BLaER1 treated with 17β-estradiol and CSF1 and Interleukin-3, amounts not matched to agents 10 nM and 100 nM (cell line): ENCODE data around the gene PTPN14.

Experiments
- H3K27ac ChIP-seq, 11 experiments: shearing (Covaris generic); formaldehyde crosslinking; 2 replicates each; pipeline ENCODE4 v1.8.1; 2022
- H3K27me3 ChIP-seq, 11 experiments: shearing (Covaris generic); formaldehyde crosslinking; 2 replicates each; pipeline ENCODE4 v1.8.1; 2022
- H3K36me3 ChIP-seq, 11 experiments: shearing (Covaris generic); formaldehyde crosslinking; 2 replicates each; pipeline ENCODE4 v1.8.1; 2022
- H3K4me1 ChIP-seq, 10 experiments: shearing (Covaris generic); formaldehyde crosslinking; 2 replicates each; pipeline ENCODE4 v1.8.1; 2022
- H3K4me2 ChIP-seq, 11 experiments: shearing (Covaris generic); formaldehyde crosslinking; 2 replicates each; pipeline ENCODE4 v1.8.1; 2022
- H3K4me3 ChIP-seq, 10 experiments: shearing (Covaris generic); formaldehyde crosslinking; 2 replicates each; pipeline ENCODE4 v1.8.1; 2022
- H3K9ac ChIP-seq, 11 experiments: shearing (Covaris generic); formaldehyde crosslinking; 2 replicates each; pipeline ENCODE4 v1.8.1; 2022
- H3K9me3 ChIP-seq, 11 experiments: shearing (Covaris generic); formaldehyde crosslinking; replicated peaks in 1 of 11; 2 replicates each; pipeline ENCODE4 v1.8.1; 2022
- H4K20me1 ChIP-seq, 11 experiments: shearing (Covaris generic); formaldehyde crosslinking; 2 replicates each; pipeline ENCODE4 v1.8.1; 2022
- Cebpa-rat ChIP-seq, 11 experiments: shearing (Covaris generic); IDR thresholded peaks; 2 replicates each; pipeline ENCODE4 v1.8.1; 2022

PTPN14 gene

DNA sequence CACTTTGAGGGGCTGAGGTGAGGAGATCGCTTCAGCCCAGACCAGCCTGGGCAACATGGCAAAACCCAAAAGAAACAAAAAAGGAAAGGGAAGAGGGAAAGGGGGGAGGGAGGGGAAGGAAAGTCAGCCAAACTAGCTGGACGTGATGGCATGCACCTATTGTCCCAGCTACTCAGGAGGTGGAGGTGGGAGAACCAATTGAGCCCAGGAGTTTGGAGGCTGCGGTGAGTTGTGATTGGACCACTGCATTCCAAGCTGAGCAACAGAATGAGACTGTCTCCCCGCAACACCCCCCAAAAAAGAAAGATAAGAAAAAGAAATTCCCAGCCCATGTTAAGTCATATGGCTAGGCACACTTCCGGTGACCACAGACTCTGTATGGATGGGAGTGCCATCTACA is 128.4 kb downstream of the PTPN14 start:
- no peak overlapping the region for H3K4me3 ChIP-seq
- H3K27ac ChIP-seq = no peak overlapping the region
- peaks cover 18 to 40% (median 33%) of the 10 kb centered on the region in 10 experiments for H3K4me1 ChIP-seq
- H3K36me3 ChIP-seq = no peaks in the 10 kb centered on the region
- H3K27me3 ChIP-seq = no peaks in the 10 kb centered on the region
- no peak overlapping the region for H3K9ac ChIP-seq
- 0 out of 22 replicates have a peak, but pooled peaks cover 0 to 4% (median 0%) of the 10 kb centered on the region in 11 experiments for H3K9me3 ChIP-seq
- no peak for TF ChIP-seq Cebpa-rat (IDR thresholded peaks at IDR 0.05)
- peak overlapping the region in 5 of 11 experiments; percentile 10 to 45 (median 24); a peak in 5 of 22 replicates for H3K4me2 ChIP-seq
- H4K20me1 ChIP-seq = no peaks in the 10 kb centered on the region

DNA sequence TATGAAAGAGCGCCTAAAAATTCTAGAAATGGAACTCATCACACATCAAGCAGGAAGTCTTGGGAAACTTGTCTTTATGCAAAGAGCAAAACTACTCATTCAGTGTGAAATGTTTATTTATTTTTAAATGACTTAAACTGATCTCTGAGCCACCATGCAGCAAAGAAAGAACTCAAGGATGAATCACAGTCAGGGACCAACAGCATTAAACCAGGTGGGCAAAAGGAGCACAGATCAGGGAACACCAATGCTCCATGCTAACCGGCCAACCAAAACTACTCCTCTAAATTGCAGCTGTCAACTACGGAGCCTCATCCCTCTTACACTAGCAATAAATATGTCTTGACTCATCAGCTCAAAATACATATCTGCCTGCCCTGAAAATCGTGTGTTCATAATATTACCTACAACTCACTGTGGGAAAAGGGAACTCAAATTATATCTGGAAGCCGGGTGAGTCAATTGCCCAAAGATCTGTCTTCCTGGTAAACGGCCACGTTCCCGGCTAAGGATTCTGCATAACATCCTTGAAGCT is 129.2 kb downstream of the PTPN14 start:
- Histone ChIP-seq H3K27ac (no peak overlapping the region), H3K4me3 (no peak overlapping the region), H3K4me2 (no peak overlapping the region)

DNA sequence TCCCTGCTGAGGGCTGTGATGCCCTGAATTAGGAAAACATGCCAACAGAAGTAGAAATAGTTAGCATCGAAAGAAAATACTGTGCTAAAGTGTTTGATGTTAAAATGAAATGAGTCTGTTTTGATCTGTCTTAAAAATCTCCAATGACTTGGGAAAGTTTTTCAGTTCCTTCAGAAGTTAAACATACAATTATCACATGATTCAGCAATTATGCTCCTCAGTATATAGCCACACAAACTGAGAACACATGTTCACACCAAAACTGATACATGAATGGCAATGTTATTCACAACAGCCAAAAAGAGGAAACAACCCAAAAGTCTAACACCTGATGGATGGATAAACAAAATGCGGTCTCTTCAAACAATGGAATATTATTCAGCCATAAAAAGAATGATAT is 130.6 kb downstream of the PTPN14 start:
- Histone ChIP-seq H3K27ac (no peak overlapping the region), H3K9ac (no peak overlapping the region), H3K4me3 (no peak overlapping the region), H3K9me3 (0 out of 22 replicates have a peak, but pooled peaks cover 0 to 4% (median 0%) of the 10 kb centered on the region in 11 experiments), H3K36me3 (no peaks in the 10 kb centered on the region), H3K4me2 (no peak overlapping the region), H3K27me3 (no peaks in the 10 kb centered on the region), H4K20me1 (no peaks in the 10 kb centered on the region), H3K4me1 (peaks cover 7 to 29% (median 15%) of the 10 kb centered on the region in 10 experiments; a peak in 19 of 20 replicates)
- TF ChIP-seq Cebpa-rat (IDR thresholded peaks at IDR 0.05) = no peak

More for the DNA sequence above, 129.2 kb downstream of the PTPN14 start:
- H3K4me1 ChIP-seq = peaks cover 10 to 40% (median 28%) of the 10 kb centered on the region in 10 experiments; a peak in 19 of 20 replicates
- H4K20me1 ChIP-seq = no peaks in the 10 kb centered on the region
- H3K9ac ChIP-seq = no peak overlapping the region
- no peaks in the 10 kb centered on the region for H3K27me3 ChIP-seq
- no peak for TF ChIP-seq Cebpa-rat (IDR thresholded peaks at IDR 0.05)
- H3K36me3 ChIP-seq = no peaks in the 10 kb centered on the region
- H3K9me3 ChIP-seq = 0 out of 22 replicates have a peak, but pooled peaks cover 0 to 4% (median 0%) of the 10 kb centered on the region in 11 experiments

DNA sequence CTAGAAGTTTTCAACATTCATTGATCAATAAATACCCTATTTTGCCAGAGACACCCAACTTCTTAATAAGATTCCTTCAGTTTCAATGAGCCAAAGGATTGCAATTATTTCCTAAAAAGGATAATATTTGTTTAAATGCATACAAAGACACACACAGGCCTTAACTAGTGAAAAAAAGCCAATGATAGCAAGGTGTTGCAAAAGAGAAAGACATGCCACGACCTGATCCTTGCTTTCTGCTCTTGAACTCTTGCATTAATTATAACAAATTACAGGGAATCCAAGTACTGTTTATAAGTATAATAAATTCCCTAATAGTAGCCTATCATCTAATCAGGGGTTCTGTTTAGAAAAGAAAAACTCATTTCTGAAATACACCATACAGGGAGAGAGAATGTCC is 131.1 kb downstream of the PTPN14 start:
- H3K27me3 ChIP-seq = no peaks in the 10 kb centered on the region
- no peak for TF ChIP-seq Cebpa-rat (IDR thresholded peaks at IDR 0.05)
- no peaks in the 10 kb centered on the region for H4K20me1 ChIP-seq
- 0 out of 22 replicates have a peak, but pooled peaks cover 0 to 4% (median 0%) of the 10 kb centered on the region in 11 experiments for H3K9me3 ChIP-seq
- H3K4me3 ChIP-seq = no peak overlapping the region
- peaks cover 2 to 26% (median 10%) of the 10 kb centered on the region in 10 experiments; a peak in 17 of 20 replicates for H3K4me1 ChIP-seq
- no peaks in the 10 kb centered on the region for H3K36me3 ChIP-seq
- H3K27ac ChIP-seq = no peak overlapping the region
- H3K9ac ChIP-seq = no peak overlapping the region
- H3K4me2 ChIP-seq = no peak overlapping the region

DNA sequence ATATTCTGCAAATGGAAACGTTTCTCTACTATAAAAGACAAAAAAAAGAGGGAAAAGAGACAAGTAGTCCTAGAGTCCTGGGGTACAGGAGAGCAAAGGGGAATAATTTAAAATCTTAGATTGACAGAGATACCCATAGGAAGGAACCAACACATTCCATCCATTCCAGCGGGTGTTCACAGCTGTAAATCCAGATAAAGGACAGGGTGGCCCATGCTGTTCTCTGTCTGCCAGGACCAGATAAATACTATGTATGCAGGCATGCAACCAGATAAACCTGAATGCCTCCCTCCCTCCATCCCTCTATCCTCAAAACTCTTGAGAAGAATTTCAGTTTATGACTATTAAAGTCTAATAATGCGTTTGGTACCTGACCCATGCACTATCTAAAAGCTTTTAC is 131.8 kb downstream of the PTPN14 start:
- no peak overlapping the region for H3K4me2 ChIP-seq
- no peaks in the 10 kb centered on the region for H4K20me1 ChIP-seq
- no peak overlapping the region for H3K9ac ChIP-seq
- no peaks in the 10 kb centered on the region for H3K36me3 ChIP-seq
- TF ChIP-seq Cebpa-rat (IDR thresholded peaks at IDR 0.05) = no peak
- H3K4me3 ChIP-seq = no peak overlapping the region
- no peaks in the 10 kb centered on the region for H3K27me3 ChIP-seq
- peaks cover 0 to 26% (median 10%) of the 10 kb centered on the region in 10 experiments; a peak in 12 of 20 replicates for H3K4me1 ChIP-seq
- 0 out of 22 replicates have a peak, but pooled peaks cover 0 to 4% (median 0%) of the 10 kb centered on the region in 11 experiments for H3K9me3 ChIP-seq
- no peak overlapping the region for H3K27ac ChIP-seq

DNA sequence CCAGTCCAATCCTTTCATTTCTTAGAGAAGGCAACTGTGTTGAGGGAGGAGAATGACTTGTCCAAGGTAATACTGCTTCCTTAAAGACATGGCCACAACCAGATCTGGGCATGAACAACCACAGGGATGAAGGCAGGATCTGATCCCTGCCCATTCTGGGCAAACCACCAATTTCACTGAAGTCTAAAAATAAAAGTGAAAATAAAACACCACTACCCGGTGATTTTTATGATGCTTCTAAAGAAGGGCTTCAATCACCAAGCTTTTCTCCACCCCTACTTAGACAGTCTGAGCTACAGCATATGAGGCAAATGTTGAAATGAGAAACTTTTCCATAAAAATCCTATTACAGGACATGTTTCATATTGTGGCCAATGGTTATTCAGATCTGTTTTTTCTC is 133.0 kb downstream of the PTPN14 start:
- H3K36me3 ChIP-seq = no peaks in the 10 kb centered on the region
- peaks cover 0 to 26% (median 10%) of the 10 kb centered on the region in 10 experiments; a peak in 12 of 20 replicates for H3K4me1 ChIP-seq
- no peak overlapping the region for H3K27ac ChIP-seq
- 0 out of 22 replicates have a peak, but pooled peaks cover 0 to 4% (median 0%) of the 10 kb centered on the region in 11 experiments for H3K9me3 ChIP-seq
- TF ChIP-seq Cebpa-rat (IDR thresholded peaks at IDR 0.05) = no peak
- no peak overlapping the region for H3K4me3 ChIP-seq
- H3K27me3 ChIP-seq = no peaks in the 10 kb centered on the region
- no peak overlapping the region for H3K9ac ChIP-seq
- no peaks in the 10 kb centered on the region for H4K20me1 ChIP-seq
- H3K4me2 ChIP-seq = peak overlapping the region in 4 of 11 experiments; percentile 24 to 38 (median 30); a peak in 8 of 22 replicates

DNA sequence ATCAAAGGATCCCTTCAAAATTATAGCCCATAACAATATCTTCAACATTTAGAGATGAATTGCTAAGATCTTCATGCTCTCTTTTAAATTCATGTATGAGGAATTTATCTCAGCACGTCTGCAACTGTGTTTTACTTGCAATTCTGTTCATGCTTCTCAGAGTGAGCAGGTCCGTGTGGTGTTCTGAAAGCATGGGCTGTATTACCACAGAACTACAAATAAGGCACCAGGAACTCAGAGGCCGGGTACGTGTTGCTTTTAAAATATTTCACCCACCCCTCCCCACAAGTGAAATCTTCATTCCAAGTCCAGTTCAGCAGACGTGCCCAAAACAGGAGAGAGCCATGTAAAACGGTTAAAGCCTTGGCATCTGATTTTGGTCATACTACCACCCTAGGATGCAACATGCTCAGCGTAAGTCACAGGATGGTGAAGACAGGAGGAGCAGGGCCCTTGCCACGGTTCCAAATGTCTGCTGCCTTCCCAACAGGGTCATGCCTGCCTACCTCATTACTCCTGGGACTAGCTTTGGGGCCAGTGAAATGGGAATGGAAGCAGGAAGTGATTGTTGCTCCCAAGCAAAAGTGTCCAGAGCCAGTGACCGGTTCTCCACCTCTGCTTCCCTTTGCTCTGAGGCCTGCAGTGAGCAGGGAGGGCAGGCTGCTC is 133.7 kb downstream of the PTPN14 start:
- Histone ChIP-seq H3K27me3 (no peaks in the 10 kb centered on the region), H3K27ac (no peak overlapping the region), H3K9me3 (0 out of 22 replicates have a peak, but pooled peaks cover 0 to 4% (median 0%) of the 10 kb centered on the region in 11 experiments), H3K4me2 (peak overlapping the region in 6 of 11 experiments; percentile 7 to 38 (median 24); a peak in 10 of 22 replicates), H3K36me3 (no peaks in the 10 kb centered on the region), H3K4me3 (no peak overlapping the region), H4K20me1 (no peaks in the 10 kb centered on the region), H3K4me1 (peaks cover 0 to 19% (median 8%) of the 10 kb centered on the region in 10 experiments; a peak in 12 of 20 replicates), H3K9ac (no peak overlapping the region)
- TF ChIP-seq Cebpa-rat (IDR thresholded peaks at IDR 0.05) = no peak

DNA sequence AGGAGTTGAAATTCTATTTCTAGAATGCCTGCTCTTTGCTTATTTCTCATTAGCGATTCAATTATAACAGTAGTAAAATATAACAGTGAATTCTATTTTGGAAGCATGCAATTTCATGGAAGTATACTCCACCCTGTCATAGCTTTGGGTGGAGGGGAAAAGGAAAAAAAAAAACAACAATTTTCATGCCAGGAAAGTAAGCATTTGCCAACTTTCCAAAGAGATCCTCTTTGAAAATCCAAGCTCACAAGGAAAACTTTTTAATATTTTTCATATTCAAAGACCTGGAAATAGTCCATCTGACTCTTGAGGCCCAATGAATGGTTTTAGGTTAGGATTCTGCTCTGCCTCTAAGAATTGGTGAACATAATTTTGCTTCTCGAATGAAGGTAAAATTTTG is 134.5 kb downstream of the PTPN14 start:
- H3K4me3 ChIP-seq = no peak overlapping the region
- no peaks in the 10 kb centered on the region for H3K27me3 ChIP-seq
- 0 out of 22 replicates have a peak overlapping the region, but pooled peaks of 1 of the 11 experiments have one; percentile 35 for H3K4me2 ChIP-seq
- peaks cover 0 to 17% (median 7%) of the 10 kb centered on the region in 10 experiments; a peak in 12 of 20 replicates for H3K4me1 ChIP-seq
- H3K9me3 ChIP-seq = 0 out of 22 replicates have a peak, but pooled peaks cover 0 to 3% (median 0%) of the 10 kb centered on the region in 11 experiments
- no peaks in the 10 kb centered on the region for H4K20me1 ChIP-seq
- no peak for TF ChIP-seq Cebpa-rat (IDR thresholded peaks at IDR 0.05)
- H3K9ac ChIP-seq = no peak overlapping the region
- no peak overlapping the region for H3K27ac ChIP-seq
- H3K36me3 ChIP-seq = no peaks in the 10 kb centered on the region

DNA sequence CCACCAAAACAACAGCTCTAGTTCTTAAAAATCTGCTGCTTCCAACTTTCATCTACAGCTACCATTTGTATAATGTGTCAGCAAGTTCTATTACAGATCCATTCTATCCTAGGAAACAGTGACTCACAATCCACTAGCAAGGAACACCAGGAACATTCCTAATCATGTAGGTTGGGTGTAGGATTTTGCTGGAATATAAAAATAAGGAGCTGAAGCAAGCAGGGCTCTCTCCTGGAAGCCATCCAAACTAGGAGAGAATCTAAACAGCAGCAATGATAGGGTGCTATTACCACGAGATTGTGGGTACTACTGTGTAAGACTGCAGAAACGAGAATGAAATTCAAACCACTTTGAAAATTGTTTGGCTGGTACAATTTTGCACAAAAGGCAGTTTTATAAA is 135.0 kb downstream of the PTPN14 start:
- Histone ChIP-seq H4K20me1 (no peaks in the 10 kb centered on the region), H3K27me3 (no peaks in the 10 kb centered on the region), H3K4me2 (no peak overlapping the region), H3K9ac (no peak overlapping the region), H3K27ac (no peak overlapping the region), H3K4me3 (no peak overlapping the region), H3K9me3 (no peaks in the 10 kb centered on the region), H3K4me1 (peaks cover 0 to 17% (median 7%) of the 10 kb centered on the region in 10 experiments; a peak in 12 of 20 replicates), H3K36me3 (no peaks in the 10 kb centered on the region)
- TF ChIP-seq Cebpa-rat (IDR thresholded peaks at IDR 0.05) = no peak
